WTC11 (cell line): ENCODE data around the gene CALCA. TPM values are rescaled to one million over a fixed set of nuclear protein-coding genes. Genes with fewer than 3 reads are reported as not detected.

Experiments used
- ATAC-seq: fragments of 200-7000 bp; cut with Tn5 transposase; 2 replicates; pipeline ENCODE4 v1.10.0; 2021; ENCODE audit warnings: mild to moderate bottlenecking, moderate library complexity
- CTCF ChIA-PET: fragments of 300-600 bp; sonication (Branson Sonifier 250); formaldehyde crosslinking; loops from one replicate; lab custom pipeline; 2021; ENCODE audit warnings: antibody characterized with exemption; lab: Charles Lee
- POLR2A ChIA-PET: fragments of 350-600 bp; sonication (Branson Sonifier 250); formaldehyde crosslinking; loops from one replicate; lab custom pipeline; 2021; ENCODE audit warnings: antibody characterized with exemption; lab: Charles Lee
- DNase-seq: peaks from one replicate; pipeline ENCODE4 v3.0.0; 2021; ENCODE audit warnings: low spot score
- H3K27ac Mint-ChIP-seq: 2 replicates; pipeline ENCODE4 v1.8.0; 2021; ENCODE audit warnings: mixed read lengths
- H3K27me3 Mint-ChIP-seq: 2 replicates; pipeline ENCODE4 v1.8.0; 2021; ENCODE audit warnings: low read depth, mild to moderate bottlenecking, moderate library complexity, mixed read lengths
- H3K36me3 Mint-ChIP-seq: 2 replicates; pipeline ENCODE4 v1.8.0; 2021; ENCODE audit warnings: mixed read lengths
- H3K4me1 Mint-ChIP-seq: 2 replicates; pipeline ENCODE4 v1.8.0; 2022; ENCODE audit warnings: mixed read lengths
- H3K4me3 Mint-ChIP-seq: 2 replicates; pipeline ENCODE4 v1.8.0; 2021; ENCODE audit warnings: mild to moderate bottlenecking, moderate library complexity, mixed read lengths
- H3K9me3 Mint-ChIP-seq: 2 replicates; pipeline ENCODE4 v1.8.0; 2021; ENCODE audit warnings: mixed read lengths
- CREM ChIP-seq: sonication (generic); formaldehyde crosslinking; IDR thresholded peaks from 2 replicates; pipeline ENCODE4 v1.8.1; 2022; ENCODE audit warnings: mild to moderate bottlenecking, missing genetic modification reagents, moderate library complexity
- FOXJ3 ChIP-seq: sonication (generic); formaldehyde crosslinking; IDR thresholded peaks from 2 replicates; pipeline ENCODE4 v1.9.0; 2021; ENCODE audit warnings: missing genetic modification reagents, mild to moderate bottlenecking, borderline replicate concordance
- GTF2I ChIP-seq: fragments of 250-450 bp; sonication (Bioruptor Pico); conservative IDR thresholded peaks from 2 replicates; pipeline ENCODE4 v1.4.0; 2021; ENCODE audit warnings: mild to moderate bottlenecking
- KAT7 ChIP-seq: sonication (generic); formaldehyde crosslinking; IDR thresholded peaks from 2 replicates; pipeline ENCODE4 v1.8.1; 2023; ENCODE audit warnings: missing genetic modification reagents, mild to moderate bottlenecking, borderline replicate concordance
- MXD4 ChIP-seq: fragments of 250-450 bp; sonication (Bioruptor Pico); IDR thresholded peaks from 2 replicates; pipeline ENCODE4 v1.8.0; 2021; ENCODE audit warnings: mild to moderate bottlenecking, moderate library complexity, borderline replicate concordance
- SP1 ChIP-seq: sonication (generic); formaldehyde crosslinking; conservative IDR thresholded peaks from 2 replicates; pipeline ENCODE4 v1.8.1; 2022; ENCODE audit warnings: missing genetic modification reagents
- ZNF671 ChIP-seq: fragments of 250-450 bp; sonication (Bioruptor Pico); IDR thresholded peaks from 2 replicates; pipeline ENCODE4 v1.8.0; 2021; ENCODE audit warnings: mild to moderate bottlenecking
- total RNA-seq: library from RNA; stranded (reverse); gene quantifications from 3 replicates; pipeline ENCODE4 v1.2.3, GENCODE V29; 2021
- TF ChIP-seq, protein P1 (sequence below): sonication (generic); formaldehyde crosslinking; IDR thresholded peaks from 2 replicates; pipeline ENCODE4 v1.8.1; 2023; ENCODE audit warnings: mild to moderate bottlenecking, missing genetic modification reagents, moderate library complexity
- TF ChIP-seq, protein P2 (sequence below): sonication (generic); formaldehyde crosslinking; IDR thresholded peaks from 2 replicates; pipeline ENCODE4 v1.8.1; 2023; ENCODE audit warnings: mild to moderate bottlenecking, missing genetic modification reagents
- TF ChIP-seq, protein P3 (sequence below): sonication (generic); formaldehyde crosslinking; IDR thresholded peaks from 2 replicates; pipeline ENCODE4 v1.8.0; 2022; ENCODE audit warnings: mild to moderate bottlenecking, missing genetic modification reagents
- TF ChIP-seq, protein P4 (sequence below): sonication (generic); formaldehyde crosslinking; IDR thresholded peaks from 2 replicates; pipeline ENCODE4 v1.8.1; 2022; ENCODE audit warnings: low read depth, mild to moderate bottlenecking, moderate library complexity, missing genetic modification reagents, borderline replicate concordance
- TF ChIP-seq, protein P5 (sequence below): sonication (generic); formaldehyde crosslinking; IDR thresholded peaks from 2 replicates; pipeline ENCODE4 v1.8.0; 2022; ENCODE audit warnings: missing genetic modification reagents
- TF ChIP-seq, protein P6 (sequence below): fragments of 250-450 bp; sonication (Bioruptor Pico); IDR thresholded peaks from 2 replicates; pipeline ENCODE4 v1.9.0; 2021; ENCODE audit warnings: mild to moderate bottlenecking
- TF ChIP-seq, protein P7 (sequence below): fragments of 250-450 bp; sonication (Bioruptor Pico); IDR thresholded peaks from 2 replicates; pipeline ENCODE4 v2.1.2; 2022; ENCODE audit warnings: mild to moderate bottlenecking, moderate library complexity
- TF ChIP-seq, protein P8 (sequence below): sonication (generic); formaldehyde crosslinking; IDR thresholded peaks from 2 replicates; pipeline ENCODE4 v1.8.0; 2023; ENCODE audit warnings: missing genetic modification reagents, mild to moderate bottlenecking, borderline replicate concordance

CALCA gene
- total RNA-seq, 1 experiment from 2014 or later: 0.42 TPM

DNA sequence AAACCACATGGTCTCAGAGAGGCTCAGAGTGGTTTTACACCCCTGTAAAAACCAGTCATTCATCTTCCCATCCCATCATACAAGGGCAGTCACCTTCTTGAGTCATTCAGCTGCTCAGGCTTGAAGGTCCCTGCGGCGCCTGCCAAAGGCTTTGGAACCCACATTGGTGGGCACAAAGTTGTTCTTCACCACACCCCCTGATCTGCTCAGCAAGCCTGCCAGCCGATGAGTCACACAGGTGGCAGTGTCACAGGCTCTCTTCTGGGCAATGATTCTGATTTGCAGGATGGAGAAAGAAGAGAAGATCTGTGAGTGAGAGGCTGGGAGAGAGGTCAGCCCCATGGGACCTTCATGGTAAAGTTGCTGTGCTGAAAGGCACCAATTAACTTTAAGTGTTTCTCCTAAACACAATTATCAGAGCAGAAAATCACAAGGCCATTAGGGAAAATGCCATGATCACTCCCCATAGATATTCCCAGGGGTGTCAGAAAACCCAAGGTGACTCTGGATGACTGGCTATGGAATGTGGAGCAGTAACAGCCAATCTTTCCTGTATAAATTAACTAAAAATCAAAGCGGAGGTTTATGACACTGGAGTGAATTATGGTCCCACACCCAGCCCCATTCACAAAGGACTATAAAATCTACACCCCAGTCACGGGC is 4.4 kb downstream of the CALCA start:
- CTCF ChIA-PET: interaction anchor here (0.8 to 1.3 kb wide), 3 partner anchors 39 to 107 kb away, joined by 3 to 4 read pairs (median 3); no protein-coding TSS in a partner anchor
- Mint-ChIP-seq H3K4me3 (no peak overlapping the region), H3K4me1 (peaks cover 21% of the 10 kb centered on the region), H3K27me3 (peaks cover 53% of the 10 kb centered on the region)
- no peak for ATAC-seq
- no peak for TF ChIP-seq CREM (CRISPR knock-in tag)
- TF ChIP-seq MXD4 (CRISPR knock-in tag): no peak
- TF ChIP-seq, protein P1, sequence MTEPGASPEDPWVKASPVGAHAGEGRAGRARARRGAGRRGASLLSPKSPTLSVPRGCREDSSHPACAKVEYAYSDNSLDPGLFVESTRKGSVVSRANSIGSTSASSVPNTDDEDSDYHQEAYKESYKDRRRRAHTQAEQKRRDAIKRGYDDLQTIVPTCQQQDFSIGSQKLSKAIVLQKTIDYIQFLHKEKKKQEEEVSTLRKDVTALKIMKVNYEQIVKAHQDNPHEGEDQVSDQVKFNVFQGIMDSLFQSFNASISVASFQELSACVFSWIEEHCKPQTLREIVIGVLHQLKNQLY (CRISPR knock-in tag): no peak
- TF ChIP-seq, all 79 proteins: peak for 0
- DNase-seq: no peak
- H3K27ac Mint-ChIP-seq: no peak overlapping the region
- no peaks in the 10 kb centered on the region for H3K9me3 Mint-ChIP-seq
- POLR2A ChIA-PET: no interaction called here
- H3K36me3 Mint-ChIP-seq: no peaks in the 10 kb centered on the region

DNA sequence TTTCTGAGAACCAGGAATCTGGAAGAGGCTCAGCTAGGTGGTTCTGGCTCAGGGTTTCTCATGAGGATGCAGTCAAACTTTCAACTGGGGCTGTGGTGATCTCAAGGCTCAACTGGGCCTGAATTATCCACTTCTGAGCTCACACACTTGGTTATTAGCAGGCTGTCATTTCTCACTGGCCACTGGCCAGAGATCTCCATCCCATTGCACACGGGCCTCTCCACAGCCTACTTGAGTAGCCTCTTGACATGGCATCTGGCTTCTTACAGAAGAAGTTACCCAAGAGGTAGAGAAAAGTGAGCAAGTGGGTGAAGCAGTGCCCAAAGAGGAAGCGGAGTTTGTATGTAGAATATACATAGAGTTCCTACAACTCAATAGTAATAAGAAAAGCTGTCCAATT is 16.0 kb downstream of the CALCA start:
- ATAC-seq: no peak
- CTCF ChIA-PET: interaction anchor here (1.7 to 3.8 kb wide), 2 partner anchors 13 to 49 kb away, joined by 5 to 20 read pairs; no protein-coding TSS in a partner anchor
- no peaks in the 10 kb centered on the region for H3K4me1 Mint-ChIP-seq
- no peak overlapping the region for H3K4me3 Mint-ChIP-seq
- POLR2A ChIA-PET: no interaction called here
- H3K9me3 Mint-ChIP-seq: no peaks in the 10 kb centered on the region
- H3K27ac Mint-ChIP-seq: no peak overlapping the region
- 0 out of 2 replicates have a peak, but pooled peaks cover under 1% of the 10 kb centered on the region for H3K27me3 Mint-ChIP-seq
- TF ChIP-seq, protein P2, sequence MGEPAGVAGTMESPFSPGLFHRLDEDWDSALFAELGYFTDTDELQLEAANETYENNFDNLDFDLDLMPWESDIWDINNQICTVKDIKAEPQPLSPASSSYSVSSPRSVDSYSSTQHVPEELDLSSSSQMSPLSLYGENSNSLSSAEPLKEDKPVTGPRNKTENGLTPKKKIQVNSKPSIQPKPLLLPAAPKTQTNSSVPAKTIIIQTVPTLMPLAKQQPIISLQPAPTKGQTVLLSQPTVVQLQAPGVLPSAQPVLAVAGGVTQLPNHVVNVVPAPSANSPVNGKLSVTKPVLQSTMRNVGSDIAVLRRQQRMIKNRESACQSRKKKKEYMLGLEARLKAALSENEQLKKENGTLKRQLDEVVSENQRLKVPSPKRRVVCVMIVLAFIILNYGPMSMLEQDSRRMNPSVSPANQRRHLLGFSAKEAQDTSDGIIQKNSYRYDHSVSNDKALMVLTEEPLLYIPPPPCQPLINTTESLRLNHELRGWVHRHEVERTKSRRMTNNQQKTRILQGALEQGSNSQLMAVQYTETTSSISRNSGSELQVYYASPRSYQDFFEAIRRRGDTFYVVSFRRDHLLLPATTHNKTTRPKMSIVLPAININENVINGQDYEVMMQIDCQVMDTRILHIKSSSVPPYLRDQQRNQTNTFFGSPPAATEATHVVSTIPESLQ: no peak
- no peak for TF ChIP-seq GTF2I (CRISPR knock-in tag)
- TF ChIP-seq, protein P3, sequence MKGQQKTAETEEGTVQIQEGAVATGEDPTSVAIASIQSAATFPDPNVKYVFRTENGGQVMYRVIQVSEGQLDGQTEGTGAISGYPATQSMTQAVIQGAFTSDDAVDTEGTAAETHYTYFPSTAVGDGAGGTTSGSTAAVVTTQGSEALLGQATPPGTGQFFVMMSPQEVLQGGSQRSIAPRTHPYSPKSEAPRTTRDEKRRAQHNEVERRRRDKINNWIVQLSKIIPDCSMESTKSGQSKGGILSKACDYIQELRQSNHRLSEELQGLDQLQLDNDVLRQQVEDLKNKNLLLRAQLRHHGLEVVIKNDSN (CRISPR knock-in tag): no peak
- no peak for TF ChIP-seq KAT7
- TF ChIP-seq, all 79 proteins: peak for 0
- no peak for DNase-seq
- H3K36me3 Mint-ChIP-seq: no peaks in the 10 kb centered on the region

DNA sequence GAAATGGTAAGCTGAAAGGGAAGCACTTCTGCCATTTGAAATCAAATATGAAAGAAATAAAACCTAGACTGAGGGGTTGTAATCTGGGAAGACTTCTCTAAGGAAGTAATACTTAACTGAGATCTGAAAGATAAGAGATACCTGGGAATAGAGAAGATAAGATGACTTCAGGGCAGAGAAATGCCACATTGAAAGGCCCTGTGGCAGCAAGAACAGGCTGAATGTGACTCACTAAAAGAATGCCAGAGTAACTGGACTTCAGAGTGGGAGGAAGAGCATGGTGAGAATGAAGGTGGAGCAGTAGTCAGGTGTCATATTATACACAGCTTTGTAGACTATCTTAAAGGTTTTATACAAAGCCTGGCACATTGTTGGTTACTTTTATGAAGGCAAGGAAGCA is 17.6 kb downstream of the CALCA start:
- no peaks in the 10 kb centered on the region for H3K4me1 Mint-ChIP-seq
- no peak overlapping the region for H3K27ac Mint-ChIP-seq
- no peak for ATAC-seq
- H3K9me3 Mint-ChIP-seq: no peaks in the 10 kb centered on the region
- no peaks in the 10 kb centered on the region for H3K36me3 Mint-ChIP-seq
- H3K4me3 Mint-ChIP-seq: no peak overlapping the region
- CTCF ChIA-PET: interaction anchor here (3.8 kb wide), 1 partner anchor 47 kb away, joined by 20 read pairs; no protein-coding TSS in a partner anchor
- no peak for DNase-seq
- POLR2A ChIA-PET: no interaction called here
- no peaks in the 10 kb centered on the region for H3K27me3 Mint-ChIP-seq
- TF ChIP-seq, protein P4, sequence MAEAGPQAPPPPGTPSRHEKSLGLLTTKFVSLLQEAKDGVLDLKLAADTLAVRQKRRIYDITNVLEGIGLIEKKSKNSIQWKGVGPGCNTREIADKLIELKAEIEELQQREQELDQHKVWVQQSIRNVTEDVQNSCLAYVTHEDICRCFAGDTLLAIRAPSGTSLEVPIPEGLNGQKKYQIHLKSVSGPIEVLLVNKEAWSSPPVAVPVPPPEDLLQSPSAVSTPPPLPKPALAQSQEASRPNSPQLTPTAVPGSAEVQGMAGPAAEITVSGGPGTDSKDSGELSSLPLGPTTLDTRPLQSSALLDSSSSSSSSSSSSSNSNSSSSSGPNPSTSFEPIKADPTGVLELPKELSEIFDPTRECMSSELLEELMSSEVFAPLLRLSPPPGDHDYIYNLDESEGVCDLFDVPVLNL (CRISPR knock-in tag): no peak
- TF ChIP-seq SP1 (CRISPR knock-in tag): no peak
- TF ChIP-seq, protein P5, sequence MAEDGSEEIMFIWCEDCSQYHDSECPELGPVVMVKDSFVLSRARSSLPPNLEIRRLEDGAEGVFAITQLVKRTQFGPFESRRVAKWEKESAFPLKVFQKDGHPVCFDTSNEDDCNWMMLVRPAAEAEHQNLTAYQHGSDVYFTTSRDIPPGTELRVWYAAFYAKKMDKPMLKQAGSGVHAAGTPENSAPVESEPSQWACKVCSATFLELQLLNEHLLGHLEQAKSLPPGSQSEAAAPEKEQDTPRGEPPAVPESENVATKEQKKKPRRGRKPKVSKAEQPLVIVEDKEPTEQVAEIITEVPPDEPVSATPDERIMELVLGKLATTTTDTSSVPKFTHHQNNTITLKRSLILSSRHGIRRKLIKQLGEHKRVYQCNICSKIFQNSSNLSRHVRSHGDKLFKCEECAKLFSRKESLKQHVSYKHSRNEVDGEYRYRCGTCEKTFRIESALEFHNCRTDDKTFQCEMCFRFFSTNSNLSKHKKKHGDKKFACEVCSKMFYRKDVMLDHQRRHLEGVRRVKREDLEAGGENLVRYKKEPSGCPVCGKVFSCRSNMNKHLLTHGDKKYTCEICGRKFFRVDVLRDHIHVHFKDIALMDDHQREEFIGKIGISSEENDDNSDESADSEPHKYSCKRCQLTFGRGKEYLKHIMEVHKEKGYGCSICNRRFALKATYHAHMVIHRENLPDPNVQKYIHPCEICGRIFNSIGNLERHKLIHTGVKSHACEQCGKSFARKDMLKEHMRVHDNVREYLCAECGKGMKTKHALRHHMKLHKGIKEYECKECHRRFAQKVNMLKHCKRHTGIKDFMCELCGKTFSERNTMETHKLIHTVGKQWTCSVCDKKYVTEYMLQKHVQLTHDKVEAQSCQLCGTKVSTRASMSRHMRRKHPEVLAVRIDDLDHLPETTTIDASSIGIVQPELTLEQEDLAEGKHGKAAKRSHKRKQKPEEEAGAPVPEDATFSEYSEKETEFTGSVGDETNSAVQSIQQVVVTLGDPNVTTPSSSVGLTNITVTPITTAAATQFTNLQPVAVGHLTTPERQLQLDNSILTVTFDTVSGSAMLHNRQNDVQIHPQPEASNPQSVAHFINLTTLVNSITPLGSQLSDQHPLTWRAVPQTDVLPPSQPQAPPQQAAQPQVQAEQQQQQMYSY: no peak
- TF ChIP-seq ZNF671 (CRISPR knock-in tag): no peak
- TF ChIP-seq, protein P6, sequence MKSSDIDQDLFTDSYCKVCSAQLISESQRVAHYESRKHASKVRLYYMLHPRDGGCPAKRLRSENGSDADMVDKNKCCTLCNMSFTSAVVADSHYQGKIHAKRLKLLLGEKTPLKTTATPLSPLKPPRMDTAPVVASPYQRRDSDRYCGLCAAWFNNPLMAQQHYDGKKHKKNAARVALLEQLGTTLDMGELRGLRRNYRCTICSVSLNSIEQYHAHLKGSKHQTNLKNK (CRISPR knock-in tag): no peak
- TF ChIP-seq FOXJ3 (CRISPR knock-in tag): no peak
- TF ChIP-seq, protein P7, sequence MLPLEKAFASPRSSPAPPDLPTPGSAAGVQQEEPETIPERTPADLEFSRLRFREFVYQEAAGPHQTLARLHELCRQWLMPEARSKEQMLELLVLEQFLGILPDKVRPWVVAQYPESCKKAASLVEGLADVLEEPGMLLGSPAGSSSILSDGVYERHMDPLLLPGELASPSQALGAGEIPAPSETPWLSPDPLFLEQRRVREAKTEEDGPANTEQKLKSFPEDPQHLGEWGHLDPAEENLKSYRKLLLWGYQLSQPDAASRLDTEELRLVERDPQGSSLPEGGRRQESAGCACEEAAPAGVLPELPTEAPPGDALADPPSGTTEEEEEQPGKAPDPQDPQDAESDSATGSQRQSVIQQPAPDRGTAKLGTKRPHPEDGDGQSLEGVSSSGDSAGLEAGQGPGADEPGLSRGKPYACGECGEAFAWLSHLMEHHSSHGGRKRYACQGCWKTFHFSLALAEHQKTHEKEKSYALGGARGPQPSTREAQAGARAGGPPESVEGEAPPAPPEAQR: no peak
- TF ChIP-seq, protein P8, sequence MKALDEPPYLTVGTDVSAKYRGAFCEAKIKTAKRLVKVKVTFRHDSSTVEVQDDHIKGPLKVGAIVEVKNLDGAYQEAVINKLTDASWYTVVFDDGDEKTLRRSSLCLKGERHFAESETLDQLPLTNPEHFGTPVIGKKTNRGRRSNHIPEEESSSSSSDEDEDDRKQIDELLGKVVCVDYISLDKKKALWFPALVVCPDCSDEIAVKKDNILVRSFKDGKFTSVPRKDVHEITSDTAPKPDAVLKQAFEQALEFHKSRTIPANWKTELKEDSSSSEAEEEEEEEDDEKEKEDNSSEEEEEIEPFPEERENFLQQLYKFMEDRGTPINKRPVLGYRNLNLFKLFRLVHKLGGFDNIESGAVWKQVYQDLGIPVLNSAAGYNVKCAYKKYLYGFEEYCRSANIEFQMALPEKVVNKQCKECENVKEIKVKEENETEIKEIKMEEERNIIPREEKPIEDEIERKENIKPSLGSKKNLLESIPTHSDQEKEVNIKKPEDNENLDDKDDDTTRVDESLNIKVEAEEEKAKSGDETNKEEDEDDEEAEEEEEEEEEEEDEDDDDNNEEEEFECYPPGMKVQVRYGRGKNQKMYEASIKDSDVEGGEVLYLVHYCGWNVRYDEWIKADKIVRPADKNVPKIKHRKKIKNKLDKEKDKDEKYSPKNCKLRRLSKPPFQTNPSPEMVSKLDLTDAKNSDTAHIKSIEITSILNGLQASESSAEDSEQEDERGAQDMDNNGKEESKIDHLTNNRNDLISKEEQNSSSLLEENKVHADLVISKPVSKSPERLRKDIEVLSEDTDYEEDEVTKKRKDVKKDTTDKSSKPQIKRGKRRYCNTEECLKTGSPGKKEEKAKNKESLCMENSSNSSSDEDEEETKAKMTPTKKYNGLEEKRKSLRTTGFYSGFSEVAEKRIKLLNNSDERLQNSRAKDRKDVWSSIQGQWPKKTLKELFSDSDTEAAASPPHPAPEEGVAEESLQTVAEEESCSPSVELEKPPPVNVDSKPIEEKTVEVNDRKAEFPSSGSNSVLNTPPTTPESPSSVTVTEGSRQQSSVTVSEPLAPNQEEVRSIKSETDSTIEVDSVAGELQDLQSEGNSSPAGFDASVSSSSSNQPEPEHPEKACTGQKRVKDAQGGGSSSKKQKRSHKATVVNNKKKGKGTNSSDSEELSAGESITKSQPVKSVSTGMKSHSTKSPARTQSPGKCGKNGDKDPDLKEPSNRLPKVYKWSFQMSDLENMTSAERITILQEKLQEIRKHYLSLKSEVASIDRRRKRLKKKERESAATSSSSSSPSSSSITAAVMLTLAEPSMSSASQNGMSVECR (CRISPR knock-in tag): no peak
